ENCODE data around the gene APBB2. TPM values are rescaled to one million over a fixed set of nuclear protein-coding genes. Genes with fewer than 3 reads are reported as not detected.

Gene APBB2
- total and polyA plus RNA-seq, 2 of the 8 experiments (the other 6 are each of a cell fraction or from before 2014, with no cell fraction given): 58.7 to 59.4 TPM

- WGBS, 2 experiments (ENCODE audit: extremely low coverage in 1 of 2, insufficient coverage in 1 of 2, insufficient read length in 1 of 2, insufficient replicate concordance in 2 of 2, low coverage in 1 of 2, low lambda C conversion rate in 2 of 2, missing lambda C conversion rate in 1 of 2): 88% methylated on average over 6 of the region's 6 CpGs; no CpG with 5 or more reads in 1 of the 2 experiments
- H4K91ac ChIP-seq (replicated peaks; ENCODE audit: insufficient read length, low read length): no peak overlapping the region
- no peak overlapping the region for H2BK120ac ChIP-seq (replicated peaks; ENCODE audit: low read depth, low read length)
- no peak overlapping the region for H2BK20ac ChIP-seq (ENCODE audit: low read length)
- no peak for DNase-seq (ENCODE audit: low read depth in 1 of 2, low spot score in 2 of 2)
- TF ChIP-seq MAFK (IDR thresholded peaks at IDR 0.05; ENCODE audit: low read depth, low read length) (peak; percentile 13; the same call in 1 of the 2 replicates), SAP30 (IDR thresholded peaks at IDR 0.05; ENCODE audit: insufficient read depth, insufficient replicate concordance, low read length) (no peak)
- no peak overlapping the region for H3K9ac ChIP-seq (replicated peaks in 1 of 4; ENCODE audit: extremely low read depth in 1 of 4, low read depth in 3 of 4, low read length in 3 of 4)
- no peak overlapping the region for H3K14ac ChIP-seq (ENCODE audit: insufficient read length)
- H4K5ac ChIP-seq (ENCODE audit: insufficient read length, low read depth, low read length): no peak overlapping the region
- H2BK15ac ChIP-seq (ENCODE audit: low read length): no peak overlapping the region
- ChIA-PET POLR2A (ENCODE audit: partially characterized antibody) (no interaction called here), CTCF (ENCODE audit: partially characterized antibody) (interaction anchor here (1.2 to 1.4 kb wide), 2 partner anchors 8 to 16 kb away, joined by 3 read pairs; no protein-coding TSS in a partner anchor)
- no peak overlapping the region for H2BK5ac ChIP-seq (ENCODE audit: low read depth, low read length)
- H3K9me3 ChIP-seq (ENCODE audit: insufficient read depth in 2 of 2, low read depth in 1 of 2, low read length in 1 of 2): no peaks in the 10 kb centered on the region
- H4K8ac ChIP-seq (ENCODE audit: extremely low read depth, insufficient read depth, low read length): no peak overlapping the region
- FAIRE-seq: no peak
- H3K4me2 ChIP-seq (ENCODE audit: insufficient read depth in 1 of 2, low read depth in 2 of 2, low read length in 2 of 2): no peak overlapping the region
- no peak overlapping the region for H3K4ac ChIP-seq (replicated peaks; ENCODE audit: insufficient read length, low read depth, low read length)
- no peak overlapping the region for H2AFZ ChIP-seq (ENCODE audit: low read length)
- no peak overlapping the region for H3K23ac ChIP-seq (ENCODE audit: insufficient read length)
- H3K27ac ChIP-seq (ENCODE audit: low read depth, low read length): no peak overlapping the region
- H4K20me1 ChIP-seq (replicated peaks in 1 of 2; ENCODE audit: control insufficient read depth in 1 of 2, insufficient read depth in 2 of 2, low read length in 2 of 2): peaks cover 0 to 2% of the 10 kb centered on the region in 2 experiments
- H2AK5ac ChIP-seq (ENCODE audit: low read depth, low read length): no peak overlapping the region
- no peak overlapping the region for H3K56ac ChIP-seq (replicated peaks; ENCODE audit: insufficient read length, low read depth, low read length)
- peaks cover 6 to 76% of the 10 kb centered on the region in 2 experiments for H3K79me2 ChIP-seq (ENCODE audit: control insufficient read depth in 1 of 2, insufficient read depth in 2 of 2, low read length in 2 of 2)
- no peaks in the 10 kb centered on the region for H3K36me3 ChIP-seq (ENCODE audit: control insufficient read depth in 2 of 4, insufficient read depth in 4 of 4, low read length in 3 of 4)
- H2BK12ac ChIP-seq (ENCODE audit: low read depth, low read length): no peak overlapping the region
- H3K27me3 ChIP-seq (replicated peaks in 1 of 4; ENCODE audit: control insufficient read depth in 3 of 4, extremely low read depth in 1 of 4, insufficient read depth in 3 of 4, low read length in 3 of 4): no peaks in the 10 kb centered on the region
- H3K23me2 ChIP-seq (ENCODE audit: low read depth, low read length): no peaks in the 10 kb centered on the region
- H3K4me1 ChIP-seq (replicated peaks in 1 of 4; ENCODE audit: control insufficient read depth in 3 of 4, insufficient read depth in 4 of 4, low read length in 3 of 4): no peaks in the 10 kb centered on the region
- no peak overlapping the region for H3K4me3 ChIP-seq (ENCODE audit: extremely low read depth in 1 of 4, insufficient read depth in 2 of 4, low read depth in 3 of 4, low read length in 4 of 4)
- H3K79me1 ChIP-seq (ENCODE audit: low read depth, low read length): peaks cover 4% of the 10 kb centered on the region; the same call in 1 of the 2 replicates
- H3K18ac ChIP-seq (ENCODE audit: extremely low read depth, low read length): no peak overlapping the region
Observed at GRCh38 chr4:41196633-41197332, 17.6 kb downstream of the APBB2 start.

All from H1 (cell line).